ENCODE results near the gene MAPRE3.
A peak's percentile ranks its signal among the peaks of the same experiment; 100 is the strongest.

DNA sequence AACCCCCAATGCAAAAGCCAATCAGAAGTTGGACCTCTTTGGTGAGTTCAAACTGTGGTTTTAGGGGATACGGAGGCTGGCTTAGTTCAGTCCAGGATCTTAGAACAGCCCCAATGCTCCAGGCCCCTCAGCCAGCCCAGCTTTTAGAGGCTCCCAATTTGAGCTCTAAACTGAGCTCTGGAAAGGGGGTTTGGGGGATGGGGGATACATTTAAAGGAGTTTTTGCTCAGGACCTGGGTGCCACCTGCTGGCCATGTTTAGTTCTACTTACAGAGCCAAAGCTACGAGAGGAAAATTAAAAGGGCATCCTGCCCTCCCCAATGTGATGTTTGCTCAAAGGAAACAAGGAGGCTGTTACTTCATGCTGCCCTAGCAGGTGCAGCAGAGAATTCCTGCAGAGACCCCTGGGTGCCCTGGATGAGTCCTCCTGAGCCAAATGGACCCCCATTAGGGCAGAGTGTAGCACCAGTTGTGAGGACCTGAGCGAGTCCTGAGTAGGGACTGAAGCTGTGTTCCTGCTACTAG is 46.4 kb downstream of the MAPRE3 start:
- TF ChIP-seq, protein P1, sequence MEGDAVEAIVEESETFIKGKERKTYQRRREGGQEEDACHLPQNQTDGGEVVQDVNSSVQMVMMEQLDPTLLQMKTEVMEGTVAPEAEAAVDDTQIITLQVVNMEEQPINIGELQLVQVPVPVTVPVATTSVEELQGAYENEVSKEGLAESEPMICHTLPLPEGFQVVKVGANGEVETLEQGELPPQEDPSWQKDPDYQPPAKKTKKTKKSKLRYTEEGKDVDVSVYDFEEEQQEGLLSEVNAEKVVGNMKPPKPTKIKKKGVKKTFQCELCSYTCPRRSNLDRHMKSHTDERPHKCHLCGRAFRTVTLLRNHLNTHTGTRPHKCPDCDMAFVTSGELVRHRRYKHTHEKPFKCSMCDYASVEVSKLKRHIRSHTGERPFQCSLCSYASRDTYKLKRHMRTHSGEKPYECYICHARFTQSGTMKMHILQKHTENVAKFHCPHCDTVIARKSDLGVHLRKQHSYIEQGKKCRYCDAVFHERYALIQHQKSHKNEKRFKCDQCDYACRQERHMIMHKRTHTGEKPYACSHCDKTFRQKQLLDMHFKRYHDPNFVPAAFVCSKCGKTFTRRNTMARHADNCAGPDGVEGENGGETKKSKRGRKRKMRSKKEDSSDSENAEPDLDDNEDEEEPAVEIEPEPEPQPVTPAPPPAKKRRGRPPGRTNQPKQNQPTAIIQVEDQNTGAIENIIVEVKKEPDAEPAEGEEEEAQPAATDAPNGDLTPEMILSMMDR (conservative IDR thresholded peaks at IDR 0.05 in 1 of 2, IDR thresholded peaks at IDR 0.05 in 1 of 2; ENCODE audit: low read depth in 1 of 2, low read length in 2 of 2) = peak; percentile 67 to 68
- TF ChIP-seq EZH2 (IDR thresholded peaks at IDR 0.05; ENCODE audit: low read length, missing control alignments) = no peak

Data from fibroblast of lung (primary cell).